ENCODE data around the gene NOP9. TPM values are rescaled to one million over a fixed set of nuclear protein-coding genes. Genes with fewer than 3 reads are reported as not detected.
A peak's percentile ranks its signal among the peaks of the same experiment; 100 is the strongest.
"Not testable (repeated sequence)": the region's sequence is repeated elsewhere in the genome, so short reads cannot be mapped to it uniquely, and the experiment has no call there.

Gene NOP9
- polyA plus RNA-seq, 1 donor, result 22.6 TPM

DNA sequence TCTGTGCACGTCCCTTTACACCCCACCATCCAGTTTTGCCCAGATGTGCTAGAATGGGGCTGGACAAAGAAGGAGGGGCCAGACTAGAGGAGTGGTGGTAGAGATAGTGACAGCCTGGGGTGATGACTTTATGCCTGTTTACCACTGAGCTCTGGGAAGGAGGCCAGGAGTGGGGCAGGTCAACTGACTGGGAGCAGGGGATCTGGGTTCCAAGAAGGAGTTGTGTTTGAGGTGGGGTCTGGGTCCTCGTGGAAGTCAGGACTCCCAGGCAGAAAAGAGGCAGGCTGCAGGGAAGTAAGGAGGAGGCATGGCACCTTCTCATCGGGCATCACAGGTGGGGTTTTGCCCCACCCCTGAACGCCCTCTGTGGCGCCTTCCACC, 10.6 kb downstream of the NOP9 start:
- no peak for DNase-seq

DNA sequence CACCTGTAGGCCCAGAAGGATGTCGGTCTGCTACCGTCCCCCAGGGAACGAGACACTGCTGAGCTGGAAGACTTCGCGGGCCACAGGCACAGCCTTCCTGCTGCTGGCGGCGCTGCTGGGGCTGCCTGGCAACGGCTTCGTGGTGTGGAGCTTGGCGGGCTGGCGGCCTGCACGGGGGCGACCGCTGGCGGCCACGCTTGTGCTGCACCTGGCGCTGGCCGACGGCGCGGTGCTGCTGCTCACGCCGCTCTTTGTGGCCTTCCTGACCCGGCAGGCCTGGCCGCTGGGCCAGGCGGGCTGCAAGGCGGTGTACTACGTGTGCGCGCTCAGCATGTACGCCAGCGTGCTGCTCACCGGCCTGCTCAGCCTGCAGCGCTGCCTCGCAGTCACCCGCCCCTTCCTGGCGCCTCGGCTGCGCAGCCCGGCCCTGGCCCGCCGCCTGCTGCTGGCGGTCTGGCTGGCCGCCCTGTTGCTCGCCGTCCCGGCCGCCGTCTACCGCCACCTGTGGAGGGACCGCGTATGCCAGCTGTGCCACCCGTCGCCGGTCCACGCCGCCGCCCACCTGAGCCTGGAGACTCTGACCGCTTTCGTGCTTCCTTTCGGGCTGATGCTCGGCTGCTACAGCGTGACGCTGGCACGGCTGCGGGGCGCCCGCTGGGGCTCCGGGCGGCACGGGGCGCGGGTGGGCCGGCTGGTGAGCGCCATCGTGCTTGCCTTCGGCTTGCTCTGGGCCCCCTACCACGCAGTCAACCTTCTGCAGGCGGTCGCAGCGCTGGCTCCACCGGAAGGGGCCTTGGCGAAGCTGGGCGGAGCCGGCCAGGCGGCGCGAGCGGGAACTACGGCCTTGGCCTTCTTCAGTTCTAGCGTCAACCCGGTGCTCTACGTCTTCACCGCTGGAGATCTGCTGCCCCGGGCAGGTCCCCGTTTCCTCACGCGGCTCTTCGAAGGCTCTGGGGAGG, 11.3 kb downstream of the NOP9 start, which contains the start of gene LTB4R:
Gene LTB4R (plus strand): TSS at position 857 of the 959 bp plus-strand sequence. CDS start 4,150 bp downstream, outside the sequence.
- peak; percentile 69 for DNase-seq

DNA sequence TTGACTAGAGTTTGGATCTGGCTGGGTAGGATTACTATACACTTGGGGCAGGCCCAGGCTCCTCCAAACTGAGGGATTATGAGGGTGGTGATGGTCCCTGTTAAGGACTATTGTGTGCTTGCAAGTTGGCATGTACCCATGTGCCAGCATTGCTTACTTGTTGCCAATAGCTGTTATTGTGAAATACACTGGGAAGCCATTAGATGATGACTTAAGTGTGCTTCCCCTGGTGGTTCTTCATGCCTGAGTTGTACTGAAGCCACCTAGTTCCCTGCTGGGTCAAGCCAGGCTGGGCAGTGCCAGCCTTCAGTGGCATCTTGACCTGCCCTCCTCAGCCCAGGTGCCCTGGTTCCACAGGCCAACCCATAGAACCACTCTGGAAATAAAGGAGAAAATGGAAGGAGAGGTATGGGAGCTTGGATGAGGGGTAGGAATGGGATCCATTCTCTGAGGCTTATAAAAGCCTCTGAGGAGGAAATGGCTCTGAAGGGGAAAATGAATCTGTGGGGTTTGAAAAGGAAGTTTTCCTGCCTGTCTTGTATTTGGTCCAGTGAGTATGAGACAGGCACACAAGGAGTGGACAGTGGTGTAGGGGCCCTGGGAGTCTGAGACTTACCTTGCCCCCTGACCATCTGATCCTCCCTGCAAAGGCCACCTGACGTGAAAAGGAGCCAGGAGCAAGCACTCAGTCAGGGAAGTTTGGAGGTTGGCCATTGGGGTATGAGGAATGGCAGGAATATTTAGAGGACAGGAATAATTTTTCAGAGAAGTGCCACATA, 12.4 kb downstream of the NOP9 start:
- DNase-seq, result no peak

DNA sequence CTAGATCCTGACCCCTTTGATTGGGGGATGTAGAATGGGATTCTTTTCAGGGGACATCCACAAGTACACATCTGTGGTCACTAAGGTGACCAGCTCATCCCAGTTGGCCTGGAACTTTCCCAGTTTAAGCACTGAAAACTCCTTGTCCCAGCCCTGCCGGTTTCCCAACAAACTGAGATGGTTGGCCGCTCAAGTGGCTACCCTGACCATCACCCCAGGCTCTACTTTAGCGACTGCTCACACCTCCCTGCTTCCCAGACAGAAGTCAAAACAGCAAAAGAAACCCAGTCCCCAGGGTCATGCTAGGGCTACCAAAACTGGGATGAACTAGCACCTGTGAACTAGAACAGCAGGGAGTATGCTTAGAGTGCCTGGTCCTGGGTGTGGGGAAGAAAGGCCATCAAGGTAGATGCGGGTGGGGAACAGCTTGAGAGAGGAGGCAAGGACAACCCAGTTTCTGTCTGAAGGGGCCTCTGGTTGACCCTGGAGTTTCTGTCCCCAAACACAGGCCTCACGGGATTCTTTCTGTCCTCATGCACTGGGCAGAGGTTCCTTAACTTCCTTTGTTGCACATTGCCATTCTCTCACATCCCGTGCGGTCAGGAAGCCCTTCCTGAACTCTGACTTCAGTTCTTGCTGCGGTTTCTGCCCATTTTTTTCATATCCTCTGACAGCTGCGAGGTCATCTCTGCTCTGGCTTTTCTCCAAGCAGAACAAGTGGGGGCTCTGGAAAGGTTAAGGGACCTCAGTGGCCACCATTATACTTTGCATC, 13.3 kb downstream of the NOP9 start:
- no peak for DNase-seq

DNA sequence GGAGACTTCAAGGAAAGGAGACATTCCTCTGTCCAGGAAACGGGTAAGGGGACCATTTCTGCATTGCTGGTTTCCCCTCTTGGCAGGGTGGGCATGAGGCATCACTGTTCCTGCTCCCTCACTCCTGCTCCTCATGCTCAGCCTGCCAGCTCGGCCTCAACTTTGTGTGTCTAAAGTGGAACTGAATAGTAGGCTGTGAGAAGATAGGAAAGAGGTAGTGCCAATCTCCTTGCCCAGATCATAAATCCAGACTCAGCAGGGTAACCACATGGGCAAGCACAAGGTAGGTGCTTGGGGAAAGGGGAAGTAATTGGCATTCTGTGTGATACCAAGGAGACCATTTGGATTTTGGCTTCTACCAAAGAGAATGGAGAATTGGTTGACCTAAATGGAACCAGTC, 14.3 kb downstream of the NOP9 start:
- DNase-seq, result no peak

DNA sequence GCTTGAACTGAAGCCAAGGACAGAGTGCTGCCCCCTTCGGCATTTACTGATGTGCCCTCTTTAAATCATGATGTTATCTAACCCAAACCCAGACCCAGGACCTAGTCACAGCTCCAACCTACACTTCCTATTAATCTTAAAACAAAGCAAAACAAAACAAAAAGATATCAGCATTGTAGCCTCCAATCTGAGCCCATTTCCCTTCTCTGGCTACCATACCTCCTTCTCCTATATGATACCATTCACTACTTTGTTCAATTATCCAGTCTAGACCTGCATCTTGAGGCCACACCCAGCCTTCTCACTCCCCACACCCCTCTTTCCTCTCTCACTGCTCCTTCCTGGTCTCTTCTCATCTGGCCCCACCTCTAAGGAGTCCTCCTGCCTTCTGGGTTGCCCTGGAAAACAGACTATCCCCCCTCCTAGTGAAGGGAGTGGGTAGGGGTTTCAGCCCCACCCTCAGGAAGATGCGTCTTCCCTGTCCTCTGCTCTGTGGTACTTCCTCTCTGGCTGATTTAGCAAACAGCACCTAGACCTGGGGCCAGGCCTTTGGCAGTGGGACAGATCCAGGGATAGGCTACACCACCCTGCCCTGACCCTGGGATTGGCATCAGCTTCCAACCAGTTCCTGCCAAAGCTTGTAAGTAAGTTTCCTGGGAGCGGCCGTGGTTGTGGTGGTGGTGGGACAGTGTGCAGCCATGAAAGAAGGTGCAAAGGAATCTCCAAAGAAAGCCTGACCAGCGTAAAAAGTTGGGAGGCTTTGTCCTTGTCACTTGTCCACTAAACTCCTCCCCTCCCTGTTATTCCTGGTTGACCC, 14.9 kb downstream of the NOP9 start:
- DNase-seq, result no peak

DNA sequence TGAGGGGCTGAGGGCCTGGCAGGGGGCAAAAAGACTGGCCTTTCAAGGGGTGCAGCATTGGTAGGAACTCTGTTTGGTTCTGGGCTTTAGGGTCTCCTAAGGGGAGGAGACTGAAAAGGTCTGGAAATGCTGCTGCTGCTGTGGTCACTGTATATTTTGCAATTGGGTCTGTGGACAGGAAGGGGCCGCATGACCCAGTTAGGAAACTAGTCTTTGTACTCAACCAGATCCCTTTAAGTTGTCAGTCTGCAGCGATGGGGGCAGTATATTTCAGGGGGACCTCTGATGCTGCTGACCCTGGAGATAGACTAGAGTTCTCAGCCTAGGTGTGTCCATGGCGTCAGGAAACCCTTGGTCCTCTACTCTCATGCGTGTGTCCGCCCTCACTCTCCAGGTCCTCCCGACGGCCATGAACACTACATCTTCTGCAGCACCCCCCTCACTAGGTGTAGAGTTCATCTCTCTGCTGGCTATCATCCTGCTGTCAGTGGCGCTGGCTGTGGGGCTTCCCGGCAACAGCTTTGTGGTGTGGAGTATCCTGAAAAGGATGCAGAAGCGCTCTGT, 15.7 kb downstream of the NOP9 start:
- DNase-seq, result no peak

DNA sequence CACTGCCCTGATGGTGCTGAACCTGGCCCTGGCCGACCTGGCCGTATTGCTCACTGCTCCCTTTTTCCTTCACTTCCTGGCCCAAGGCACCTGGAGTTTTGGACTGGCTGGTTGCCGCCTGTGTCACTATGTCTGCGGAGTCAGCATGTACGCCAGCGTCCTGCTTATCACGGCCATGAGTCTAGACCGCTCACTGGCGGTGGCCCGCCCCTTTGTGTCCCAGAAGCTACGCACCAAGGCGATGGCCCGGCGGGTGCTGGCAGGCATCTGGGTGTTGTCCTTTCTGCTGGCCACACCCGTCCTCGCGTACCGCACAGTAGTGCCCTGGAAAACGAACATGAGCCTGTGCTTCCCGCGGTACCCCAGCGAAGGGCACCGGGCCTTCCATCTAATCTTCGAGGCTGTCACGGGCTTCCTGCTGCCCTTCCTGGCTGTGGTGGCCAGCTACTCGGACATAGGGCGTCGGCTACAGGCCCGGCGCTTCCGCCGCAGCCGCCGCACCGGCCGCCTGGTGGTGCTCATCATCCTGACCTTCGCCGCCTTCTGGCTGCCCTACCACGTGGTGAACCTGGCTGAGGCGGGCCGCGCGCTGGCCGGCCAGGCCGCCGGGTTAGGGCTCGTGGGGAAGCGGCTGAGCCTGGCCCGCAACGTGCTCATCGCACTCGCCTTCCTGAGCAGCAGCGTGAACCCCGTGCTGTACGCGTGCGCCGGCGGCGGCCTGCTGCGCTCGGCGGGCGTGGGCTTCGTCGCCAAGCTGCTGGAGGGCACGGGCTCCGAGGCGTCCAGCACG, 16.4 kb downstream of the NOP9 start:
- no peak for DNase-seq

DNA sequence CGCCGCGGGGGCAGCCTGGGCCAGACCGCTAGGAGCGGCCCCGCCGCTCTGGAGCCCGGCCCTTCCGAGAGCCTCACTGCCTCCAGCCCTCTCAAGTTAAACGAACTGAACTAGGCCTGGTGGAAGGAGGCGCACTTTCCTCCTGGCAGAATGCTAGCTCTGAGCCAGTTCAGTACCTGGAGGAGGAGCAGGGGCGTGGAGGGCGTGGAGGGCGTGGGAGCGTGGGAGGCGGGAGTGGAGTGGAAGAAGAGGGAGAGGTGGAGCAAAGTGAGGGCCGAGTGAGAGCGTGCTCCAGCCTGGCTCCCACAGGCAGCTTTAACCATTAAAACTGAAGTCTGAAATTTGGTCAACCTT, 16.9 kb downstream of the NOP9 start:
- no peak for DNase-seq

DNA sequence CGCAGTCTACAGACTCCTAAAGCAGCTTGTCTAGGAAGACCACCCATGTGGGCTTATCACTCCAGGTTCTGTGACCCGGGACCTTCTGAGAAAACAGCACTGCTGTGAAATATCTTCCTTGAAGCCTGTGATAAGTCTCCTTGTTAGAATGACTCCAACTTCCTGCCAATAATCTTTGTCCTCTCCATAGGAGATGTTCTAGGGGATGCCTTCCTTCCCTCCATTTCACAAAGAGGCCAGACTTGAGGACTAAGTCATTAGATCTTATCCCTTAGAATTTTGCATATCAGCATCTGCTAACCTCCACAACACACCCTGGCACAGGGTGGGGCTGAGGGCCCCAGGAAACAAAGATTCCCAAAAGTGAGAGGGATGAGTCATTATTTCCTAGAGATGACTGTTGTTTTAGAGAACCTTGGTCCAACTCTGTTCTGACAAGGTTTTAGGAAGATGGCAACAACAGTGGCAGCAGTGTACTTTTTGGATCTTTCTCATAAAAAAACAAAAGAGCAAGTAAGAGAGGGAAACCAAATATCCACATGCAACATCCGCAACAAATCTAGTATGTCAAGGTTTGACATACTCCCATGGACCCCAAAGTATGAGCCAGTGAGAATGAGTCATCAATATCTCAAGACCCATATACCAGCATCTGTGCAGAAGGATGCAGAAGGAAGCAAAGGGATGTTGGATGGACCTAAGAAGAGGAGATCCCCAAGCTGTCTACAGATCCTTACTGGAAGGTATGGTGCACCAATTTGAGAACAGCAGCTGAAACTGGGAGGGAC, 17.7 kb downstream of the NOP9 start:
- DNase-seq, result no peak

DNA sequence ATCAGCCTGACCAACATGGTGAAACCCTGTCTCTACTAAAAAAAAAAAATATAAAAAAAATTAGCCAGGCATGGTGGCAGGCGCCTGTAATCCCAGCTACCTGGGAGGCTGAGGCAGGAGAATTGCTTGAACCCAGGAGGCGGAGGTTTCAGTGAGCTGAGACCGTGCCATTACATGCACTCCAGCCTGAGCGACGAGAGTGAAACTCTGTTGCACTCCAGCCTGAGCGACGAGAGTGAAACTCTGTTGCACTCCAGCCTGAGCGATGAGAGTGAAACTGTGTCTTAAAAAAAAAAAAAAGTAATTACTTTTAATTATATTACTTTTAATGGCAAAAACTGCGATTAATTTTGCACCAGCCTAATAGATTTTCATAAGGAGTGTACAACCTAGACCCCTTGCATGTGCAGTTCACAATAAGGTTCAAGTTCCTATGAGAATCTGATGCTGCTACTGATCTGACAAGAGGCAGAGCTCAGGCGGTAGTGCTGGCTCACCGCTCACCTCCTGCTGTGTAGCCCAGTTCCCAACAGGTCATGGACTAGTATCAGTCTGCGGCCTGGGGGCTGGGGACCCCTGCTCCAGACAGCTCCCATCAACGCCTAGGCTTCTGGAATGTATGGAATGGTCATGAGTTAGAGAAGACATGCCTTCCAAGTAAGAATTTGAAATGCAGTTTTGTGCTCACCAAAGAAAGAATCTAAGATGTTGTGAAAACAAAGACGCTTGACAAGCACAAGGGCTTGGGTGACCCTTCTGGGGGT, 21.7 kb downstream of the NOP9 start:
- DNase-seq, result no peak

DNA sequence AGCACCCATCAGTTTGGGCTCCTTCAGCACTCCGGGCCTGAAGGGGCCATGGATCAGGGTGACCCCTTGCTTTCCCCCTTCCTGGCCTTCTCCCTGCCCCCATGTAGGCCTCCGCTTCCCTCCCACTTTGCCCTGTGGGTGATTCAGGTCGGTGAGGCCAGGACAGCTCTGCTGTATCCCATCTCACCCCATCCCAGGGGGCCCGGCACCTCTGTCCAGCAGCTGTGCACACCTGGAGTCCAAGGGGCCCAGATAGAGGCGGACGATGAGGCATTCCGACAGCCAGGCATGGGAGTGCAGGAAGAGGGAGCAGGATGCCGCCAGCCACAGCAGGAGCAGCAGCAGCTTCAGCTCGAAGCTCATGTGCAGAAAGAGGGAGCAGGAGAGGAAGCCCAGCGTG, 23.0 kb downstream of the NOP9 start:
- DNase-seq, result no peak

DNA sequence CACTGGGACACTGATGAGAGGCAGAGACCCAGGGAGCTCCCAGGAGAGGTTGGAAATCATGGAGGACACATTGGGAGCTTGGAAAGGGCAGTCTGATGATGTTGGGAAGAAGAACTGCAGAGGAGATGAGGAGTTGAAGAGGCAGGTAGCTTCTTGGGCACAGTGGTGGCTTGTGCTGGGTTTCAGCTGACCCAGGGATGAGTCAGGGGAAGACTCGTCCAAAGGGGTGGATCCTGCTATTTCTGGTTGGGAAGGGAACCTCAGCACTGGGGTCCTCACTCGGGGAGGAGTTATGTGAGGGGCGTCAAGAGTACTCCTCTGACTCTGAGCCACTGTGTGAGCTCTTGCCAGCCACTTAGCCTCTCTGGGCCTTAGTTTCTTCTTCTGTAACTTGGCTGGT, 23.7 kb downstream of the NOP9 start:
- no peak for DNase-seq

DNA sequence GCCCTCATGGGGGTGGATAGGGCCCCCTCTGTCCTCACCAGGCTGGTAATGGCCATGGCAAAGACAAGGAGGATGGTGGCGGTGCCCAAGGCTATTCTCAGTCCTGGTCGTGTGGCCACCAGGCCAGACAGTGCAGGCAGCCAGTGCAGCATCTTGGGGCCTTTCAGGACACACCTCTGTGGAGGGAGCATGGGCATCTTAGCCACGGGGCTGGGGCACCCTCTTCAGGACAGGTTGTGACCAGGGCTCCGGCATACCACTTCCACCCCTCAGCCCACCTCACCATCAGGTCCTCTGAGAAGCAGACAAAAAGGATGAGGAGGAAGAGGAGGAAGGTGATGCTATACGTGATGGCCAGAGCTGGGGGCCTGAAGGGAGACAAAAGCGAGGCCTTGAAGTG, 24.4 kb downstream of the NOP9 start:
- no peak for DNase-seq

DNA sequence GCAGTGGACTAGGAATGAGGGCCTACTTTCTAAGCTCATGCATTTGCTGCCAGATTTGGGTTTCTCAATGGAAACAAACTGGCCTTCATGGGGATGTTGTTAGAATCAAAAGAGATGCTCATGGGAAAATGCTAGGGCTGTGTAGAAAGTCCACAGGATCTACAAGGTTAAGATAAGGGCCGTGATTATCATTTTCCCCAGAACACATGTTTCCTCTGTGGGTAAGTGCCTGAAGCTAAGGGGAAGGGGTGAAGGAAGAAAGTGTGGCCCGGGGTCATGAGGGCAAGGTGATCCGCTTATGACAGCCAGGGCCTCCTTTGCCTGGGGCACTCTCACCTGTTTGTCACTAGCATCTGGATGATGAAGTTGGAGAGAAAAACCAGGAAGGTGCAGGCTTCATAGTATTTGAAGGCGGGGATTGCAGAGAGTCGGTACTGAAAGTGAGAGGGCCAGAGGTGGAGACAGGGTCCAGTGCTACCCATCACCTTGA, 25.4 kb downstream of the NOP9 start:
- DNase-seq, result no peak

DNA sequence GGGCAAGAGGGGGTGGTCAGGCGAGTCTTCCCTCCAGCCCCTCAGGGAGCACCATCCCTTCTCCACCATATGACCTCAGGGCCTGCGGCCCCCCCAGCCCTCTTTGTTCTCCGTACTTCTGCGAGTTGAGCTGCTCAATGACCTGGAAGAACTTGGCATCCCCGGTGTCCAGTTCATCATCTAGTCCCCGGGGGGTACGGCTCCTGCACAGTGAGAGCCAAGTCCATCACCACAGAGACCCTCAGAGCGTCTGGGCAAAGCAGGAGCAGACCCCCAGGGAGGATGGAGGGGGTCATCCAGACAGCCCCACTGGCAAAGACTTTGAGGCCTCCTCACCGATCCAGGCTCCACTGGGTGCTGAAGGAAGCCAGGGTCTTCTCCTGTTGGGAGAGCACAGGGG, 26.3 kb downstream of the NOP9 start:
- no peak for DNase-seq

DNA sequence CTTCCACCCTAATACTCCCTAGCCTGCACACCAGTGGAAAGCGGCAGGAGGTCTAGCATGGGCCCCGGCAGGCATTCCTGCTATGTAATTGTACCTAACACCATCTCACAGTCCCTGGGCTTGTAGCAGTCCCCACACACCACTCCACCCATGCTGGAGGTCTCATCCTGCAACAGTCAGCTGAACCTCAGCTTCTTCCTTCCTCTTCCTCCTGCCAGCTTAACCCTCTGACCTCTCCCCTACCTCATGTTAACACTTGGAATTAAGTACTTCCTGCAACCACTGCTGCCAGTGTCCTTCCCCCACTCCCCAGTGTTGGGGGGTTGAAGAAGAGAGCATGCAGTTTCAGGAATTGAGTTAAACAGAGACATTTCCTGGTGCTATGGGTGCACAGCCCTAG, 27.7 kb downstream of the NOP9 start:
- no peak for DNase-seq

DNA sequence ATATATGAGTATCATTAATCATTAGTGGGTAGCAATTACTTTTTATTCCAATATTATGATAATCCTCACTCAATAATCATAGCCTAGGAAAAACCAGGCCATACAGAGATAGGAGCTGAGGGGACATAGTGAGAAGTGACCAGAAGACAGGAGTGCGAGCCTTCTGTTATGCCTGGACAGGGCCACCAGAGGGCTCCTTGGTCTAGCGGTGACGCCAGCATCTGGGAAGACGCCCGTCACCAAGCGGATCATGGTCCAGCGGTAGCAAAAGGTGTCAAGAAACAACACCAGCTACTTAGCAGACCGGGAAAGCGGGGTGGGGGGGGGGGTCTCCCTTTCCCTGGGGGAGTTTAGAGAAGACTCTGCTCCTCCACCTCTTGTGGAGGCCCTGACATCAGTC, 28.3 kb downstream of the NOP9 start:
- not testable (repeated sequence) for DNase-seq

DNA sequence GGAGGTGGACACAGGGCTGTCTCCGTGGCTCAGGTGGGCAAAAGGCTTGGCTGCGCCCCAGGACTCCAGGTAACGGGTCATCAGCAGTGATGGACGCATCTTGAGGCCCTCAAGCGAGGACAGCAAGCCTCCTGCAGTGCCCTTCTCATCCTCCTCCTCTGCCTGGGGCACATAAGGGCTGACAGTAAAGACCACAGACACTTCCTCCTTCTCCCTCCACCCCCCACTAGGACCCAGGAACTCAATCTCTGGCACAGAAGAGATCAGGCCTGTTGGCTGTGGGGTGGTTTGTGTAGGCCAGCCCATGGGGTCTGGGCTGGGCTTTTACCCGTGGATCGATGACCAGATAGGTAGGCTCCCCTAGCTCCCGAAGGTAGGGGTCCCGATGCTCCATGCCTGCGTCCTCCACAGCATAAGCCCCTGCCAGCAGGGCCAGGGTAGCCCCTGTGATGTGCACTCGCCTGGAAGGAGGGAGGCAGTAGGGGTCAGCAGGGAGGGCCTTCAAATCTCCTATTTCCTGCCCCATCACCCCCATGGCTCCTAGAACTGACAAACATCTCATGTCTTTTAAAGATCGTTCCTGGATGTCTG, 29.5 kb downstream of the NOP9 start:
- no peak for DNase-seq
